ENCODE data around the gene IL32.

DNA sequence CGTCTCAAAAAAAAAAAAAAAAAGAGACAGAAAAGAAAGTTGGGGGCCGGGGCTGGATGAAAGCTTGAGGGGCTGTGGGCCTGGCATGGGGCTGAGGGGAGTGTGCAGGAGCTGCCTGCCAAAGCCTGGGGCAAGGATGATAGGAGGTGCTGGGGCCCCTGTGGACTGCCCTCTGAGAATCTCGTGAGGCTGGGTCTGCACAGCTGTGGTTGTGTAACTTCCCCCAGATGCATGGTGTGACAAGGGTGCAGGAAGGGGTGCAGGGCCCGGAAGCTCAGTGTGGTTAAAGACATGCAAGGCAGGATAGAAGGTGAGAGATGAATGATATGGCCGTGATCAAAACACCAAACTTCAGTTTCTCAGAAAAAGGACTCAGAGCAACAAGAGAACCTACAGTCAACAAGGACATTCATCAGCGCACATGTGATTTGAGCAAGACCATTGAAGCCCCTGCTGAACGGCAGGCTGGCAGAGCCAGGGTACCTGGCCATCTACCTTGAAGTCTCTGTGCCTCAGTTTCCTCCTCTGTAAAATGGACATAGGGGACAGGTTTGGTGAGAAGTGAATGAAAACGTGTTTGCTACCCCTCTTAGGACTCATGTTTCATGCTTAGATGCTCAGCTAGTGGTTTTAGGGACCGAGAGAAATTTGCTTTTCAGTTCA lies 9.6 kb downstream of the IL32 start:
- TF ChIP-seq, protein P1, sequence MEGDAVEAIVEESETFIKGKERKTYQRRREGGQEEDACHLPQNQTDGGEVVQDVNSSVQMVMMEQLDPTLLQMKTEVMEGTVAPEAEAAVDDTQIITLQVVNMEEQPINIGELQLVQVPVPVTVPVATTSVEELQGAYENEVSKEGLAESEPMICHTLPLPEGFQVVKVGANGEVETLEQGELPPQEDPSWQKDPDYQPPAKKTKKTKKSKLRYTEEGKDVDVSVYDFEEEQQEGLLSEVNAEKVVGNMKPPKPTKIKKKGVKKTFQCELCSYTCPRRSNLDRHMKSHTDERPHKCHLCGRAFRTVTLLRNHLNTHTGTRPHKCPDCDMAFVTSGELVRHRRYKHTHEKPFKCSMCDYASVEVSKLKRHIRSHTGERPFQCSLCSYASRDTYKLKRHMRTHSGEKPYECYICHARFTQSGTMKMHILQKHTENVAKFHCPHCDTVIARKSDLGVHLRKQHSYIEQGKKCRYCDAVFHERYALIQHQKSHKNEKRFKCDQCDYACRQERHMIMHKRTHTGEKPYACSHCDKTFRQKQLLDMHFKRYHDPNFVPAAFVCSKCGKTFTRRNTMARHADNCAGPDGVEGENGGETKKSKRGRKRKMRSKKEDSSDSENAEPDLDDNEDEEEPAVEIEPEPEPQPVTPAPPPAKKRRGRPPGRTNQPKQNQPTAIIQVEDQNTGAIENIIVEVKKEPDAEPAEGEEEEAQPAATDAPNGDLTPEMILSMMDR (IDR thresholded peaks at IDR 0.05 in 4 of 5, conservative IDR thresholded peaks at IDR 0.05 in 1 of 5): no peak
- TF ChIP-seq POLR2A (IDR thresholded peaks at IDR 0.05): no peak
